ENCODE results near the gene YWHAG. TPM values are rescaled to one million over a fixed set of nuclear protein-coding genes. Genes with fewer than 3 reads are reported as not detected.
A peak's percentile ranks its signal among the peaks of the same experiment; 100 is the strongest.

YWHAG gene
- total and polyA plus RNA-seq, 12 donors = 50.5 to 309 (median 98.0) TPM

DNA sequence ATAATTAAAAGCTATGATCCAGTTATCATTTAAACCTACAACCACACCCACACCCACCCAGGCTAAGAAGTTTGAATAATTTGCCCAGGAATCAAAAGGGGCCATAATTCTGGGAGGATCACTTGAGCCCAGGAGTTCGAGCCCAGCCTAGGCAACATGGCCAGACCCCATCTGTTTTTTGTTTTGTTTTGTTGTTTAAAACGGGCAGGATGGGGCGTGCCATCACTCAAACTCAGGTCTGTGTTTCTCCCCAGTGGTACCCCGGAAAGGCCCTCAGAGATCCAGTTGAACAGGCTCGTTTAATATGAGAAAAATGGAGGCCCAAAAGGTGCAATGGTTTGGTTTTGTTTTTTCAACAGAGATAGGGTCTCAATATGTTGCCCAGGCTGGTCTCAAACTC is 33.0 kb downstream of the YWHAG start:
- Histone ChIP-seq H3K36me3 (replicated peaks in 1 of 2) (peaks cover 0 to 45% of the 10 kb centered on the region in 2 donors), H3K27ac (peak overlapping the region in 1 of 5 donors; percentile 54), H3K27me3 (no peaks in the 10 kb centered on the region), H3K9me3 (replicated peaks in 1 of 3) (no peaks in the 10 kb centered on the region), H3K4me1 (replicated peaks in 1 of 2) (peaks cover 11 to 36% of the 10 kb centered on the region in 2 donors), H3K4me3 (no peak overlapping the region)
- intact Hi-C loops (cut with DNase I) = no loop called here
- DNase-seq = peak in 1 of 7 donors; percentile 10
- TF ChIP-seq, protein P1, sequence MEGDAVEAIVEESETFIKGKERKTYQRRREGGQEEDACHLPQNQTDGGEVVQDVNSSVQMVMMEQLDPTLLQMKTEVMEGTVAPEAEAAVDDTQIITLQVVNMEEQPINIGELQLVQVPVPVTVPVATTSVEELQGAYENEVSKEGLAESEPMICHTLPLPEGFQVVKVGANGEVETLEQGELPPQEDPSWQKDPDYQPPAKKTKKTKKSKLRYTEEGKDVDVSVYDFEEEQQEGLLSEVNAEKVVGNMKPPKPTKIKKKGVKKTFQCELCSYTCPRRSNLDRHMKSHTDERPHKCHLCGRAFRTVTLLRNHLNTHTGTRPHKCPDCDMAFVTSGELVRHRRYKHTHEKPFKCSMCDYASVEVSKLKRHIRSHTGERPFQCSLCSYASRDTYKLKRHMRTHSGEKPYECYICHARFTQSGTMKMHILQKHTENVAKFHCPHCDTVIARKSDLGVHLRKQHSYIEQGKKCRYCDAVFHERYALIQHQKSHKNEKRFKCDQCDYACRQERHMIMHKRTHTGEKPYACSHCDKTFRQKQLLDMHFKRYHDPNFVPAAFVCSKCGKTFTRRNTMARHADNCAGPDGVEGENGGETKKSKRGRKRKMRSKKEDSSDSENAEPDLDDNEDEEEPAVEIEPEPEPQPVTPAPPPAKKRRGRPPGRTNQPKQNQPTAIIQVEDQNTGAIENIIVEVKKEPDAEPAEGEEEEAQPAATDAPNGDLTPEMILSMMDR (IDR thresholded peaks at IDR 0.05) = no peak
- TF ChIP-seq POLR2A (IDR thresholded peaks at IDR 0.05) = no peak
- 89 to 96% (median 90%) methylated on average over 5 of the region's 5 CpGs for WGBS, 4 donors

GRCh38 chr7:76325092-76325491 is 33.7 kb downstream of the YWHAG start:
- peak in 1 of 7 donors; percentile 18 for DNase-seq
- peaks cover 11 to 31% of the 10 kb centered on the region in 2 donors for H3K4me1 ChIP-seq (replicated peaks in 1 of 2)

GRCh38 chr7:76318488-76319353 is 40.1 kb downstream of the YWHAG start:
- 3 to 5% (median 4%) methylated on average over 17 to 25 of the region's 25 CpGs for WGBS, 4 donors
- Histone ChIP-seq H3K4me1 (replicated peaks in 1 of 2) (peaks cover 6 to 26% of the 10 kb centered on the region in 2 donors), H3K4me3 (peak overlapping the region in 3 of 4 donors; percentile 11 to 75 (median 55)), H3K9me3 (replicated peaks in 1 of 3) (no peaks in the 10 kb centered on the region), H3K36me3 (replicated peaks in 1 of 2) (no peaks in the 10 kb centered on the region), H3K27me3 (no peaks in the 10 kb centered on the region), H3K27ac (peak overlapping the region; percentile 84 to 99 (median 92))
- intact Hi-C loops (cut with DNase I) = loop anchor here in 1 of 2 donors (2.0 kb wide), 1 partner anchor 40 kb away; the partner anchor contains the start of gene YWHAG
- DNase-seq = peak; percentile 85 to 97 (median 95)
- peak; percentile 38 to 87 for TF ChIP-seq POLR2A (IDR thresholded peaks at IDR 0.05)
- TF ChIP-seq, protein P1 (IDR thresholded peaks at IDR 0.05) = peak in 5 of 6 experiments; percentile 48 to 67 (median 63)

More at GRCh38 chr7:76325092-76325491, 33.7 kb downstream of the YWHAG start:
- TF ChIP-seq, protein P1 (IDR thresholded peaks at IDR 0.05) = no peak
- TF ChIP-seq POLR2A (IDR thresholded peaks at IDR 0.05) = no peak
- H3K9me3 ChIP-seq (replicated peaks in 1 of 3) = no peaks in the 10 kb centered on the region
- peak overlapping the region in 1 of 5 donors; percentile 14 for H3K27ac ChIP-seq
- intact Hi-C loops (cut with DNase I) = no loop called here
- H3K4me3 ChIP-seq = no peak overlapping the region
- H3K36me3 ChIP-seq (replicated peaks in 1 of 2) = peaks cover 0 to 45% of the 10 kb centered on the region in 2 donors
- WGBS, 4 donors = 94 to 97% (median 95%) methylated on average over 11 of the region's 11 CpGs
- no peaks in the 10 kb centered on the region for H3K27me3 ChIP-seq

- DNase-seq = peak; percentile 98 to 99 (median 99)
Observed at GRCh38 chr7:76317782-76318487, 40.9 kb downstream of the YWHAG start.

More at GRCh38 chr7:76317782-76318487, 40.9 kb downstream of the YWHAG start:
- no peaks in the 10 kb centered on the region for H3K36me3 ChIP-seq (replicated peaks in 1 of 2)
- peak; percentile 82 to 92 for TF ChIP-seq POLR2A (IDR thresholded peaks at IDR 0.05)
- TF ChIP-seq, protein P1 (IDR thresholded peaks at IDR 0.05) = peak in 1 of 6 experiments; percentile 7
- peak overlapping the region in 3 of 4 donors; percentile 11 to 75 (median 55) for H3K4me3 ChIP-seq
- H3K27me3 ChIP-seq = no peaks in the 10 kb centered on the region
- peak overlapping the region; percentile 84 to 99 (median 92) for H3K27ac ChIP-seq
- H3K9me3 ChIP-seq (replicated peaks in 1 of 3) = no peaks in the 10 kb centered on the region
- intact Hi-C loops (cut with DNase I) = loop anchor here in 1 of 2 donors (2.0 kb wide), 1 partner anchor 41 kb away; the partner anchor contains the start of gene YWHAG
- 0 to 2% (median 0%) methylated on average over 21 to 50 of the region's 50 CpGs for WGBS, 4 donors
- H3K4me1 ChIP-seq (replicated peaks in 1 of 2) = peaks cover 4 to 26% of the 10 kb centered on the region in 2 donors
